HG02885 (cell line): ENCODE data around the gene KLK8.

ENCODE experiments used
- ATAC-seq: cut with Tn5 transposase; IDR thresholded peaks from one replicate; pipeline ENCODE4 v1.9.1; 2021; ENCODE audit warnings: mild to moderate bottlenecking; ENCODE audit not compliant: unreplicated experiment, poor library complexity

The KLK8 gene, protein sequence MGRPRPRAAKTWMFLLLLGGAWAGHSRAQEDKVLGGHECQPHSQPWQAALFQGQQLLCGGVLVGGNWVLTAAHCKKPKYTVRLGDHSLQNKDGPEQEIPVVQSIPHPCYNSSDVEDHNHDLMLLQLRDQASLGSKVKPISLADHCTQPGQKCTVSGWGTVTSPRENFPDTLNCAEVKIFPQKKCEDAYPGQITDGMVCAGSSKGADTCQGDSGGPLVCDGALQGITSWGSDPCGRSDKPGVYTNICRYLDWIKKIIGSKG

DNA sequence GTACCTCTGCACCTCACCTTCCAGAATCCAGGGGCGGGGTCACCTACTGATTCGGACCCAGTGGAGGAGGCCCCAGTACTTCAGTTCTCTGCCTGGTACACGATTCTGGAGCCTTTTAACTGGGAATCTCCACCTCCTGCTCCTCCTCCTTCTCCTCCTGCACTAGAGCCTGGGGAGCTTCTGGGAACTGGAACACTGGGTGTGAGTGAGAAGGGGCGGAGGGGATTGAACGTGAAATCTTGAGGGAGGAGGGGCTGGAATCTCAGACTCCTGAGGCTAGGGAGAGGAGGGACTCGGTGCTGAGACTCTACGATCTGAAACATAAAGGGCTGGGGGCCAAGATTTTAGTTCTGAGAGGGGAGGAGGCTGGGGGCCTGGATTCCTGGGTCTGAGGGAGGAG is at the start of gene KLK8:
Gene KLK8, minus strand, starts transcription at position 90 of the 400 bp plus-strand sequence. CDS start 437 bp downstream, outside the sequence.
- no peak for ATAC-seq

DNA sequence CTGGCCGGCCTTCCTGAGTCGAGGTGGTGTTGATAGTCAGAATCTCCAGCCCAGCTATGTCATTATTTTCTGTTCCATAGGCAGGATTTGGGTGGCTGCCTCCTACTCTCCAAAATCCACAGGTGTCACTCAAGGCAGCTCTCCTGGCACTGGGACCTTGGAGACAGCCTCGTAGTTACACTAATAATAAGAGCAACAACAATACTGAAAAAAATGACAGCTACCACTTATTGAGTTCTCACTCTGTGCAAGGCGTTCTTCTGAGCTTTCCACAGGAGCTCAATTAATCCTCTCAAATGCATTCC is 45.6 kb upstream of the KLK8 start:
- ATAC-seq: no peak

DNA sequence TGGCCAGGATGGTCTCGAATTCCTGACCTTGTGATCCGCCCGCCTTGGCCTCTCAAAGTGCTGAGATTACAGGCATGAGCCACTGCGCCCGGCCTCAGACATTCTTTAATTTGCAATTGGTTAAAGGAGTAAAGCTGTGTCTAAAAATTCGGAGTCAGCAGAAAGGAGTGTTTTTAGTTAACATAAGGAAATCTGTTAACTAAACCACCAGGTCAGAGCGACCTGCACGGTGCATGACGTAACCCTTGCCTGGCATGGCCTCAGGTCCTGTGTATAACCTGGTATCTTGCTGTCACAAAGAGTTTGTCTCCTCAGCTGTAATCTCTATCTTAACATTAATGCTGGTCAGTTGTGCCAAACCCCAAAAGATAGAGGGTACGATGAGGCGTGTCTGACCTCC is 42.9 kb upstream of the KLK8 start:
- ATAC-seq: no peak

DNA sequence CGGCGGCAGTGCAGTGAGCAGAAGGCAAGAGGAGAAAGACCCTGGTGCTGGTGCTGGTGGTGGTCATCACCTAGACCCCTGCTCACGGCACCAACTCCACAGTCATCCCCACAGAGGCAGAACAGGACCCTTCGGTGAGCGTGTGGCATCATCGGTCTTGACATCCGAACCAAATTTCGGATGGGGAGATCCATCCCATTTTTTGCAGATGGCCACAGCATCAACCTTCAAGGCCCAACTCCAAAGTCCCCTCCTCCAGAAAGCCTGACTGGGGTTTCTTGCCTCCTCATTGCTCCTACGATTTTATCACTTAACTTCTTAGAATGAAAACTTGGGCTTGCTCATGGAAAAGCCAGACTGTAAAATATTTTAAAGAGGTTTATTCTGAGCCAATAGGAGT is 42.1 kb upstream of the KLK8 start:
- ATAC-seq: no peak

DNA sequence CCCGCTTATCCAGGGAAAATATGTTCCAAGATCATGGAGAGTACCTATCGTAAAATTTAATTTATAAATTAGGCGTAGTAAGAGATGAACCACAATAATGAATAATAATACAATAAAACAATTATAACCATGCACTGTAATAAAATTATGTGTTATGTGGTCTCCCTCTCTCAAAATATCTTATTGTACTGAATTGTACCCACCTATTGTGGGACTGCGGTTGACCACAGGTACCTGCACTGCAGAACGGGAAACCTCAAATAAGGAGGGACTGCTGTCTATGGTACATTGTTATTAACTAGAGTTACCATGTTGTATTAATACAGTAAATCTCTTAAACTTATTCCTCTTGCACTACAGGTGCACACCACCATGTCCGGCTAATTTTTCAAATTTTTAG is 38.7 kb upstream of the KLK8 start:
- ATAC-seq: no peak

DNA sequence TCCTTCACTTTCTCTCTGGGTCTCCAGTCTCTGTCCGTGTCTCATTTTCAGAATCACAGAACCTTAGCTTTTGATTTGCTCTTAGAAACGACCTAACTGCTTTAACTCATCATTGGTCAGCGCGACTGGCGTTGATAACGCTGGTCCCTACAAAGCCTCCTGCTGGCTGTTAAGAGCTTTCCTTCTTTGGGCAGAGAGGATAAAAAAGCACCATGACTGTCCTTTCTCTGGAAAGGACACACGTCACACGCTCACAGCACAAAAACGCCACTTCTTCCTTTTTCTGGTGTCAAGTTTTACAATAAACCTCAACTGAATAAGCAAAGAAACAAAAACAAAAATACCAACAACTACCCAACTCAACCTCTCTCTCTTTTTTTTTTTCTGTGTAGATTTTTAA is 35.1 kb upstream of the KLK8 start:
- ATAC-seq: no peak

DNA sequence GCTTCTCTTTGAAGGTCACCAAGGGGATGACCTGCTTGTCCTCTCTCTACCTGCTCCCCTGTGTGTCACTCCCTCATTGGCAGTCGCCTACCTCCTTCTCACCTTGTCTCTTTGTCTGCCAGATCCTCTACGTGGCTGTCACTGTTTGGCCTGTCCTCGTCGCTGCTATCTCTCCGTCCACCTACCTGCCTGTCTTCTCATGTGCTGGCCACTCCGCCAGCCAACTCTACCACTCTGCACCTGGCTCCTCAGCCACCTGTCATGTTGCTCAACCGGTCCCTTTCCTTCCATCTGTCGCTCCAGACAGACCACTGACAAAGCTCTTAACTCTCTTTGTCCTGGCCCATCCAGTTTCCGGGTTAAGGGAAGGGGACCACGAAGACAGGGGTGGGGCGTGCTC is 33.3 kb upstream of the KLK8 start, which contains the start of gene KLK12:
Gene KLK12, minus strand, starts transcription at position 299 of the 400 bp plus-strand sequence. CDS start 381 bp downstream, outside the sequence.
- no peak for ATAC-seq

DNA sequence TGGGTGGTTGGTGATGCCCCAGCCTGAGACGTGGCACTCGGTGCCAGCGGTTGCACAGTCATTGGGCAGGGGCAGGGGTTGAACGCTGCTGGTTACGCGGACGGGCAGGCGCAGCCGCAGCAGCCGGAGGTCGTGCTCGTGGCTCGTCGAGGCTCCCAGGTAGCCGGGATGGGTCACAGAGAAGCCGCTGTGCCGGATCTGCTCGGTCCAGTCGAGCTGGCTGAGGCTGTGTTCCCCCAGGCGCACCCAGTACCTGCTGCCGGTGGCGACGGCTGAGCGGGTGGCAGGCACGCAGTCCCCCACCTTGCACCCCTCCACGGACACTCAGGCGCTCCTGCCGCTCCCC is 30.4 kb upstream of the KLK8 start:
- ATAC-seq: no peak

DNA sequence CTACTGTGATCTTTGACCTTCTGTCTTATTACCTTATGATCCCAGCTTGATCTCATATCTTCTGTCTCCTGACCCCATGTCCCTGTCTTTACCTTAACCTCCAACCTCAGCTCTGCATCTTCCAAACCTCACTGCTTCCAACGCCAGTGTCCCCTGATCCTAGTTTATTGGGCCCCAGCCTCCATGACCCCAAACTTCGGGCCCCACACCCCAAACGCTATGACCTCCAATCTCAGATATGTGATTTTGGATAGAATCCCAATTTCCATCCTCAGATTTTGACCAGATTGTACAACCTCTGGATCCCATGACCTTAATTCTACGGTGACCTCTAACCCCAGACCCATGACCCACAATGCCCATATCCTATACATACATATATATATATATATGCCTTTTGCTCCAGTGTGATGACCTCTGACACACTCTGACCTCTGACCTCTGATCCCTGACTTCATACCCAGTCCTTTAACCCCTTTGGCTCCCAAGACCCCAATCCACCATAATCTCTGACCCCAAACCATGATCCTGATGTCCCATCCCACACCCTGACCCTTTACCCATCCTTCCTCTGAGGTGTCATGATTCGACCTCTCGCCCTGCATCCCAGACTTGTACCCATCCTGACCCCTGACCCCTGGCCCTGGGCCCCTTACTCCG is 29.9 kb upstream of the KLK8 start:
- ATAC-seq: no peak

DNA sequence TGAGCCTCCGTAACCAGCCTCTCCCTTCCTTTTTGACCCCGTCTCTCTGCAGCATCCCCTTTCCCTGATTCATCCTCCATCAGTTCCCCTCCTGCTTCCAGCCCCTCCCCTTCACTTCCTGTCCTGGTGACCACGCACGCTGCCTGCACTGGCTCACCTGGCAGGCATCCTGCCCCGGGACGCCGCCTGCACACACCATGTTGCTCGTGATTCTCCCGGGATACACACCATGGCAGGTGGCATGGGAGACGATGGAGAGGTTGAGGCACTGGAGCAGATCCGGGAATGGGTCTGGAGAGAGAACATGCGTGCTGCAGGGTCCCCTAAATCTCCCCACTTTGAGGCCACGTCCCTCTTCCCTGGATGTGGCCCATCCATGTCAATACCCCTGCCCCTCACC is 29.2 kb upstream of the KLK8 start:
- no peak for ATAC-seq

DNA sequence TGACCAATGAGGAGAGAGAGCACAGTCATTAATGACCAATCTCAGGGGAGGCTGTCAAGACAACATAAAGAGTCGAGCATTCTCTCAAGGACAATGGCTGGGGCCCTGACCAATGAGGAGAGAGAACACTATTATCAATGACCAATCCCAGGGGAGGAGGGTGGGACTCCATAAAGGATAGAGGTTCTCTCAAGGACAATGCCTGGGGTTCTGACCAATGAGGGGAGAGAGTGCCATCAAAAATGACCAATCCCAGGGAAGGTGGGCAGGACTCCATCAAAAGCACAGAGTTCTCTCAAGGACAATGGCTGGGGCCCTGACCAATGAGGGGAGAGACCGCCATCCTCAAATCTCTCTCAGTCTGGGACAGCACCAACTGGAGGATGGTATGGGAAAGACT is 28.3 kb upstream of the KLK8 start:
- no peak for ATAC-seq

DNA sequence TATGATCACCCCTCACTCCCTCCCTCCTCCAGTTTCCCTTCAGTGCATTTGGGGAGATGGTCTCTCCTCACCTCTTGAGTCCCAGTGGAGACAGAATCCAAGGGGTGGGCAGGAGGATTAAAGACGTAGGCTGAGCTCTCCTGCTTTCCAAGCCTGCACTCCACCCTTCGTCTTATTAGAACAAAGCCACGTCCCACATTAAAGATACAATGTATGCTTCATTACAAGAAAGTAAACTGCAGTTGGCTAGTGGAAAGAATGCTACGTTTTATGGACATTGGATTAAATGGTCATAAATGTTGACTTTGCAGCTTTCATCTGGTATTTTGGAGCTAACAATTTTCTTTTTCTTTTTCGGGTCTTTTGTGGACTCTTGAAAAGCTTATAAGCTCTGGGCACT is 26.5 kb upstream of the KLK8 start:
- no peak for ATAC-seq

DNA sequence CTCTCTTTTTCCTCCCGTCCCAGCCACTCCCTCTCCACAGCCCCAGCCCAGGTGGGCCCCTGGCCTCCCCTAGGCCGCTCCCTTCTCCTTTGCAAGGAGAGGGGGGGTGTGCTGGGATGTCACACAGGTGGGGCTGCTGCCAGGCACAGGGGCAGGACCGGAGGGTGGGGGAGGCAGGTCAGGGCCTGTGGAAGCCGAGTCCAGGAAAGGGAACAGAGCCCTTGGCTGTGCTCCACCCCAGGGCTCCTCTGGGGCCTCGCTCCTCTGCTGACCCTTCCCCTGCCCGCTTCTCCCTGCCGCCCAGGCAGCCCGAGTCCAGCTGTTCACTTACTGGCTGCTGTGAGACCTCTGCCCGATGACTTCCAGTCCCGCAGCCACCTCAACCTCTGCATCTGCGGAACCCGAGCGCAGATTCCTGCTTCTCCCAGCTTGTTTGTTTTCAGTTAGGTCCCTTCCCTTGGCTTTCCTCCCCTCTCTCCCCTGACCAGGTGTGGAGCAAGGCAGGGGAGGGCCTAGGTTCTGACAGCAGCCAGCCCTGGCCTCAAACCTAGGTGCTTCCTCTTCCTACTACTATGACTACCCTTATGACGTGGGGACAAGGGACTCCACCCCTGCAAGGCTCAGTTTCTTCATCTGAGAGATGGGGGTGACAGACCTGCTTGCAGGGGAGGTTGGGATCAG is 25.9 kb upstream of the KLK8 start:
- ATAC-seq: no peak

DNA sequence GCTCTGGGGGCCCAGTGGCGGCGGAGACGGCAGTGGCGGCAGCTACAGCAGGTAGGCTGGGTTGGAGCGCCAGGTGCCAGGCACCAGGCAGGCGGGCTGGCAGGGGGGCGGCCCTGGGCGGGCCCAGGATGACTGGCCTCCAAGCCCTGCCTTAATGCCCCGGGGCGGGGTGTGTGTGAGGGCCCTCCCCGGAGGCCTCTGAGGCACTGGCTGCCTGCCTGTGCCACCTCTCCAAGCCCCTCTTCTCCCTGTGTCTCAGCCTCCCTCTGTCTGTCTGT is 25.1 kb upstream of the KLK8 start, which contains the start of gene KLK11:
Gene KLK11, minus strand, starts transcription at position 63 of the 278 bp plus-strand sequence. CDS start 985 bp downstream, outside the sequence.
- ATAC-seq: no peak

DNA sequence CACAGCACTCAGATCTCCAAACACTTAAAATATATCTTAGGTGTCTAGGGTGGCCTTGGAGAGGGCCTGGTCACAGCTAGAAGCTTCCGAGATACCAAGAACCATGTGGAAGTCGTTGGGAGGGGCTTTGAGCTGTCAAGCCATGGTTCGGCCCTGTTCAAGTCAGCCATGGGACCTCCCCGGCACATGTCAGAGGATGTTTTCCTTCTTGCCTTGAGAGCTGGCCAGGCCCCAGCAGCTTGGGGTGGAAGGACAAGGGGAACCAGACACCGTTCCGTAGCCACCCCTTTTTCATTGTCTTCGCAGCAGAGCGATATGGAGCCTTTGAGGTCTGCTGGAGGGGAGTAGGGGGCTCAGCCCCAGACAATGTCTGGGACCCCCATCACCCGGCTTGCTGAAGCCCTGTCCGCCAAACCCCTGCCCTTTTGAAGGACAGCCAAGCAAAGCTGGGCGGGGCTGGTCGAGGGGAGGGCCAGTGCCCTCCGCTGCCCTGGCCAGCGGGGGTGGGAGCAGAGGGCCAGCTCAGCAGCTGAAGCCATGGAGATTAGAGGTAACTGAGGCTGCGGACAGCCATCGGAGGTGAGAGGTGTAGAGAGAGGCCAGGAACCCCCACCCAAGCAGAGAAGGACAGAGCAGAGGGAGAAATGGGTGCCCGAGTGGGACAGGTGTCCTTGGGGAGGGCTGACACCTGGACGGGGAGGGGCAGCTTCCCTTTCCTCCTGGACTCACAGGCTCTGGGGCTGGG is 24.6 kb upstream of the KLK8 start:
- ATAC-seq: no peak

DNA sequence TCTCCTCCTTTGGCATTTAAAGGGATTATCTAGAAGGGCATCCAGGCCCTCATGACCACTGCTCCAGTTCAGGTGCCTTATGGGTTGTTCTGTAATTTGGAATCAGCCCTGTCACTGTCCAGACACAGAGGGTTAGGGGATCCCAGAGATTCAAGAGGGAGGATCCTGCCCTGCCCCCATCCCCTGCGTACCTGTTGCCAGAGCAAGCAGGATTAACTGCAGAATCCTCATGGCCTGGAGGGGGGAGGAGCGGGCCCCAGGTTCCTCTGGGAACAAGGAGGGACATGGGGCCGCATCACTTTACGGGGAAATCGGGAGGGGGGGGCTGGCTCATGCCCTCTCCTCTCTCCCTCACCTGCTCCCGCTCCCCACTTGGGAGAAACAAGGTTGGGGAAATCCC is 24.0 kb upstream of the KLK8 start:
- no peak for ATAC-seq

DNA sequence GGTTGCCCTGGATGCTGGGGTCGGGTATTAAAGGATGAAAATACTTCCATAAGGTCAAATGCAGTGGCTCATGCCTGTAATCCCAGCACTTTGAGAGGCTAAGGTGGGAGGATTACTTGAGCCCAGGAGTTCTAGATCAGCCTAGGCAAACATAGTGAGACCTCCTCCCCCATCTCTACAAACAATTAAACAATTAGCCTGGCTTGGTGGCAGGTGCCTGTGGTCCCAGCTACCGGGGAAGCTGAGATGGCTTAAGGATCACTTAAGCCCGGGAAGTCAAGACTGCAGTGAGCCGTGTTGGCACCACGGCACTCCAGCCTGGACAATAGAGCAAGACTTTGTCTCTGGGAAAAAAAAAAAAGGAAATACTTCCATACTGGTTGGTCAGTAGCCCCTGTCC is 23.5 kb upstream of the KLK8 start:
- no peak for ATAC-seq

DNA sequence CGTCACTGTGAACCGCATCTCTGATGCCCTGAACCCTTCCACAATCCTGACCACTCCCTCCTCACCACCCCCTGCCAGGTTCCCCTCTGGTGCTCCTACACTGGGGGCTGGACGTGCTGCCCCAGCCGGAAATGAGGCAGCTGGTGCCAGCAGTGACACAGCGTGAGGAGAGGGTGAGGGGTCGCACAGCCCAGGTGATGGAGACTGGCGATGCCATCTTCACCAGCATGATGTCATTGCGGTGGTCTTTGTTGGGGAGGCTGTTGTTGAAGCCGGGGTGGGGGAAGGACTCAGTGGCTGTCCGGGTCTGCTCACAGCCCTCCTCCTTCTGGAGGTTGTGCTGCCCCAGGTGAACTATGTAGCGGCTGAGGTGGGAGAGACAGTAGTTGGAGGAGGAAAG is 22.5 kb upstream of the KLK8 start:
- ATAC-seq: no peak

DNA sequence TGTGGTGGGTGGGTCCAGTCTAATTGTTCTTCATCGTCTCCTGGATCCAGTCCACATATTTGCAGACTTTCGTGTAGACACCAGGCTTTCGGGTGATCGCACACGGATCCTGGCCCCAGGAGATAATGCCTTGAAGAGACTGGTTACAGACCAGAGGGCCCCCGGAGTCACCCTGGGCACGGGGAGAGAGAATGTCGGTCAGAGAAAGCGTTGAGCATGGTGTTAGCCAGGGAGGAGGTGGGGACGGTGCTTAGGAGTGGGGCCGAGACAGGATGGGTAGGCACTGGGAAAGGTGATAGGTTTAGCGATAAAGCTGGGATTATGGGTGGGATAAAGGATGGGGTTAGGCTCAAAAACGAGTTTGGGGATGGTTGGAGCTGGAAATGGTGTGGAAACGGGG is 21.1 kb upstream of the KLK8 start:
- ATAC-seq: no peak

DNA sequence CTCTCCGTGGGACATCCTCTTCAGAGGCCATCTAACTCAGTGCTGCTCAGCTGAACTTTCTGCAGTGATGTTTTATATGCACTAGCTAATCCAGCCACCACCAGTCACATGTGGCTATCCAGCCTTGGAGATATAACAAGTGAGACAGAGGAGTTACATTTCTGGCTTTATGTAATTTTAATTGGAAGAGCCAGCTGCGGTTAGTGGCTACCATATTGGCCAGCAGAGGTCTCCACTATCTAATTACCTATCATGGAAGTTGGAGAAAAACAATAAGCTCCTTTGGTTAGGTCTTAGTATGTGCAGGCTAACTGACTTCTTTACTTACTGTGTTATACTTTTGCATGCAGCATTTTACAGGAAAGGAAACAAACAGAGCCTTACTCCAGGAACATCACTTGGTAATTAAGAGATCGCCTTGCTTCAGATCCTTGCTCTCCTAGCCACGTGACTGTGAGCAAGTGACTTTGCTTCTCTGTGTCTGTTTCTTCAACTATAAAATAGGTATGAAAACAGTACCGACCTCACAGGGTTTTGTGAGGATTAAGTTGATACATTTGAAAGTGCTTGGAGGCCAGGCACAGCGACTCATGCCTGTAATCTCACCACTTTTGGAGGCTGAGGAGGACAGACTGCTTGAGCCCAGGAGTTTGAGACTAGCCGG is 19.7 kb upstream of the KLK8 start:
- ATAC-seq: no peak

DNA sequence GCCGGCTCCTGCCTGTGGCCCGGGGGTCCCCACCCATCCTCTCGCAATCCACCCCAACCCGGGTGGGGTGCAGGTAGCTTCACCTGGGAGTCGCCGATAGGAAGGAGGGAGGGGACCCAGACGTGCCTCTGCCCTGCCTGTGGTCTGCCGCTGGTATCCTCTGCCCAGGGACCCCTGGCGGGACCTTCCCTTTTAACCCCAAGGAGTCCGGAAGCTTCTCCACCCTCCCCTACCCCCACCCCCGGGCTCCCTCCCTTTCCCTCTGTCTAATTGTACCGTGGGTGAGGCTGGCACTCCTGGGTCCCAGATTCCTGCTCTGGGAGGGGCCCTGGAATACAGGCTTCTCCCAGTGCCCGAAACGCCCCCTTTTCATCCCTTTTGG is 18.1 kb upstream of the KLK8 start, which contains the start of gene KLK10:
Gene KLK10, minus strand, starts transcription at position 166 of the 382 bp plus-strand sequence. CDS start 579 bp downstream, outside the sequence.
- ATAC-seq: no peak
